Inferior parietal cortex (tissue), 1 donor: ENCODE results near the gene MAGEA6.
"Not testable (repeated sequence)": the region's sequence is repeated elsewhere in the genome, so short reads cannot be mapped to it uniquely, and the experiment has no call there.

Experiments used
- DNase-seq: peaks from one replicate; pipeline ENCODE4 v3.0.0-alpha.2; 2016; ENCODE audit errors: extremely low spot score

Gene MAGEA6

DNA sequence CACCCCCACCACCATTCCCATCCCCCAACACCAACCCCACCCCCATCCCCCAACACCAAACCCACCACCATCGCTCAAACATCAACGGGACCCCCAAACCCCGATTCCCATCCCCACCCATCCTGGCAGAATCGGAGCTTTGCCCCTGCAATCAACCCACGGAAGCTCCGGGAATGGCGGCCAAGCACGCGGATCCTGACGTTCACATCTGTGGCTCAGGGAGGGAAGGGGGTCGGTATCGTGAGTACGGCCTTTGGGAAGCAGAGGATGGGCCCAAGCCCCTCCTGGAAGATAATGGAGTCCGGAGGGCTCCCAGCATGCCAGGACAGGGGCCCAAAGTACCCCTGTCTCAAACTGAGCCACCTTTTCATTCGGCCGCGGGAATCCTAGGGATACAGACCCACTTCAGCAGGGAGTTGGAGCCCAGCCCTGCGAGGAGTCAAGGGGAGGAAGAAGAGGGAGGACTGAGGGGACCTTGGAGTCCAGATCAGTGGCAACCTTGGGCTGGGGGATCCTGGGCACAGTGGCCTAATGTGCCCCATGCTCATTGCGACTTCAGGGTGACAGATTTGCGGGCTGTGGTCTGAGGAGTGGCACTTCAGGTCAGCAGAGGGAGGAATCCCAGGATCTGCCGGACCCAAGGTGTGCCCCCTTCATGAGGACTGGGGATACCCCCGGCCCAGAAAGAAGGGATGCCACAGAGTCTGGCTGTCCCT lies 35.2 kb downstream of the MAGEA6 start:
- DNase-seq, result not testable (repeated sequence)

DNA sequence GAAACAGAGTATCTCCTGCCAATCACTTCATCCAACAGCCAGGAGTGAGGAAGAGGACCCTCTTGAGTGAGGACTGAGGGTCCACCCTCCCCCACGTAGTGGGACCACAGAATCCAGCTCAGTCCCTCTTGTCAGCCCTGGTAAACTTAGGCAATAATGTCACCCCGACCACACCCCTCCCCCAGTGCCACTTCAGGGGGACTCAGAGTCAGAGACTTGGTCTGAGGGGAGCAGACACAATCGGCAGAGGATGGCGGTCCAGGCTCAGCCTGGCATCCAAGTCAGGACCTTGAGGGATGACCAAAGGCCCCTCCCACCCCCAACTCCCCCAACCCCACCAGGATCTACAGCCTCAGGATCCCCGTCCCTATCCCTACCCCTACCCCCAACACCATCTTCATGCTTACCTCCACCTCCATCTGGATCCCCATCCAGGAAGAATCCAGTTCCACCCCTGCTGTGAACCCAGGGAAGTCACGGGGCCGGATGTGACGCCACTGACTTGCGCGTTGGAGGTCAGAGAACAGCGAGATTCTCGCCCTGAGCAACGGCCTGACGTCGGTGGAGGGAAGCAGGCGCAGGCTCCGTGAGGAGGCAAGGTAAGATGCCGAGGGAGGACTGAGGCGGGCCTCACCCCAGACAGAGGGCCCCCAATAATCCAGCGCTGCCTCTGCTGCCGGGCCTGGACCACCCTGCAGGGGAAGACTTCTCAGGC lies 36.1 kb downstream of the MAGEA6 start, which contains the start of the genes CSAG1 and MAGEA12:
TSS of gene CSAG1 (minus strand) at position 461 of the 715 bp plus-strand sequence. CDS start 1,261 bp downstream, outside the sequence.
TSS of gene MAGEA12 (plus strand) at position 497 of the 715 bp plus-strand sequence. CDS start 2,405 bp downstream, outside the sequence.
- DNase-seq, result peak; percentile 1

DNA sequence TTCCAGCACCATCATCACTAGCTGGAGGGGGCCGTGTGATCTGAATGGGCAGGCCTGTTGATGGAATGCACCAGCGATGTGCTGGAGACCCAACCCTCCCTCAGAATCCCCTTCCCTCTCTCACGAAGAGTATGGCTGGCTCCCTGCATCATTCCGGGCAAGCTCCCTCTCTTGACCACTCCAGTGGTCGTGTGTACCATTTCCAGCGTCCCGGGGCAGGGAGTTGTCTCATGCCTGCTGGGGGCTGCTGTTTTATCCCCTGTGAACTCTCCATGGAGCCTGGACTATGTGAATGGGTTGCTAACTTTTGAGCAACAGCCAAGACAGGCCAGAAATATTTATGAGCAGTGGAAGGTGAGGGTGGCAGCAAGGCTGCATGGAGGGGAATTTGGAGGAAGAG lies 44.1 kb downstream of the MAGEA6 start:
- DNase-seq, result no peak
